GM21786 (cell line): ENCODE results near the gene SLC34A2.

Source experiments
- ATAC-seq: cut with Tn5 transposase; IDR thresholded peaks from one replicate; pipeline ENCODE4 v1.9.1; 2021; ENCODE audit not compliant: unreplicated experiment

The SLC34A2 gene

GRCh38 chr4:25722964-25723363 lies 67.3 kb downstream of the SLC34A2 start:
- no peak for ATAC-seq

GRCh38 chr4:25723409-25723808 lies 67.8 kb downstream of the SLC34A2 start:
- no peak for ATAC-seq

- ATAC-seq, result no peak
Measured at GRCh38 chr4:25725870-25726269, 70.2 kb downstream of the SLC34A2 start.

- ATAC-seq, result peak; percentile 51
Measured at GRCh38 chr4:25727711-25728493, 72.3 kb downstream of the SLC34A2 start.
